Skeletal muscle tissue (tissue), 4 donors: ENCODE data around the gene ABCA8. TPM values are rescaled to one million over a fixed set of nuclear protein-coding genes. Genes with fewer than 3 reads are reported as not detected.

Experiments
- H3K27ac ChIP-seq: one replicate; pipeline ENCODE4 v1.7.0; 2013; ENCODE audit warnings: mild to moderate bottlenecking, low read depth, low read length, inconsistent platforms
- H3K27me3 ChIP-seq, 3 donors: one replicate each; pipeline ENCODE4 v1.7.0; 2013; ENCODE audit warnings: low read length in 3 of 3; ENCODE audit not compliant: control insufficient read depth in 3 of 3, insufficient read depth in 3 of 3
- H3K36me3 ChIP-seq, 3 donors: one replicate each; pipeline ENCODE4 v1.7.0; 2013; ENCODE audit warnings: low read length in 3 of 3; ENCODE audit not compliant: control insufficient read depth in 3 of 3, insufficient read depth in 3 of 3
- H3K4me1 ChIP-seq, 3 donors: one replicate each; pipeline ENCODE4 v1.7.0; 2013; ENCODE audit warnings: low read length in 3 of 3, mild to moderate bottlenecking in 3 of 3; ENCODE audit not compliant: control insufficient read depth in 3 of 3, insufficient read depth in 3 of 3
- H3K4me3 ChIP-seq, 3 donors: one replicate each; pipeline ENCODE4 v1.7.0; 2013; ENCODE audit warnings: low read length in 3 of 3
- H3K9ac ChIP-seq, 3 donors: one replicate each; pipeline ENCODE4 v1.7.0; 2013; ENCODE audit warnings: low read length in 3 of 3, mild to moderate bottlenecking in 3 of 3, moderate library complexity in 2 of 3, low read depth in 1 of 3
- H3K9me3 ChIP-seq, 3 donors: one replicate each; pipeline ENCODE4 v1.7.0; 2013; ENCODE audit warnings: low read length in 3 of 3; ENCODE audit not compliant: control insufficient read depth in 3 of 3
- total RNA-seq: library from RNA; depleted of rRNA; stranded (reverse); fragments of >200 nt; gene quantifications from one replicate; pipeline ENCODE4 v1.2.3, GENCODE V29; 2014
- donor health status: Osteomylitis.

ABCA8 gene
- total RNA-seq, 1 donor from 2014 or later: 116 TPM

GRCh38 chr17:68943123-68943811 is 11.9 kb downstream of the ABCA8 start:
- H3K4me1 ChIP-seq: no peaks in the 10 kb centered on the region
- no peak overlapping the region for H3K9ac ChIP-seq
- no peaks in the 10 kb centered on the region for H3K27me3 ChIP-seq
- no peaks in the 10 kb centered on the region for H3K9me3 ChIP-seq
- H3K36me3 ChIP-seq: peaks cover 0 to 2% (median 0%) of the 10 kb centered on the region in 3 donors
- H3K27ac ChIP-seq: no peak overlapping the region
- no peak overlapping the region for H3K4me3 ChIP-seq

DNA sequence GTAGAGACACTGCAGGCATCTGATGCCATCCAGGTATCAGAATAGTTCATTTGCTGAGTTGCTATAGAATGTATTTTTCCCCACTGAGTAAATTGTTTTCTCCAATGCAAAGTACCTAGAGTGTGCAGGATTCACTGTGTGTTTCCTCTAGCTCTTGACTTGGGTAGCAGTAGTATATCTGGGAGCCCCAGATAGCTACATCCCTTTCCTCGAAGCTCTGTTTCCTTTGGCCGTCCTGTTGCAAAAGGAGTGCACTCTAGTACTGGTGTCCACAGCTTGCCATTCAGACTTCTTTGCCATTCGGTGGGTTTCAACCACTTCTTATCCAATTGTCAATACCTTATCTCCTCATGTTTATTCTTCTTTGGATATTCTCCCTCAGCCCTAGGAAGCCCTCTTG is 12.8 kb downstream of the ABCA8 start:
- Histone ChIP-seq H3K27me3 (no peaks in the 10 kb centered on the region), H3K4me3 (no peak overlapping the region), H3K9ac (no peak overlapping the region), H3K36me3 (peaks cover 0 to 2% (median 0%) of the 10 kb centered on the region in 3 donors), H3K27ac (no peak overlapping the region), H3K9me3 (no peaks in the 10 kb centered on the region), H3K4me1 (no peaks in the 10 kb centered on the region)

DNA sequence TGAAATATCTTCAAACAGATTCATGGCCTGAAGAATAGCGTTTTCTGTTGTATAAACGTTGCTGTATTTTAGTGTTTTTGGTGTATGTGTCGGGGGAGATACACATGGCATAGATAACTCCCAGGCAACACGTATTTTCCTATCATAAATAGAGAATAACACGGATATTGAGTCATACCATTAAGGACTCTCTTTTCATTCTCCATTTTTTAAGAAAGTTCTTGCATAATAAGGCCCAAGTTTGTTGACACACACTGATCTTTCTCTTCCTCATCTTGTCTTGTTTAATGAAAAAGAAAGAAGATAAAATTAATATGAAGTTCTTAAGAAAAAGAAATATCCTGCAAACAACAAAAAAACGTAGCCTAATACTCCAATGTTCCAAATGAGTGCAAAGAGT is 13.4 kb downstream of the ABCA8 start:
- no peaks in the 10 kb centered on the region for H3K4me1 ChIP-seq
- H3K9ac ChIP-seq: no peak overlapping the region
- no peaks in the 10 kb centered on the region for H3K27me3 ChIP-seq
- H3K27ac ChIP-seq: no peak overlapping the region
- H3K4me3 ChIP-seq: no peak overlapping the region
- H3K36me3 ChIP-seq: peaks cover 0 to 2% (median 0%) of the 10 kb centered on the region in 3 donors
- no peaks in the 10 kb centered on the region for H3K9me3 ChIP-seq

DNA sequence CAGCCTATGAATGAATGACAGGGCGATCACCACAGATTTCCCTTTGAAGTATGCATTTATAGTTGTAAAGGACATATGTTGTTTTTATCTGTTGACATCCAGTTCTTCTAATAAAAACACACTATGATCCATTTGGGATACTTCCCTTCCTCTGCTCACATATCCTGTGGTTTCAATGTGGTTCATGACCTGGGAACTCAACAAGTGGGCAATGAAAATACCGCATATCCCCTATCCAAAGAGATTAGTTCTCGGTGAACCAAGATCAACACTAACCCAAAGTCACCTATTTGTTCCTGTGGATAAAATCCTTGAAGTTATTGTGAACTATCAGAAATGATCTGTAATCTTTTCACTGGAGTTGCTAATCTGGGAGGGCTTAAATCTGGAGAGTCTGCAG is 16.0 kb downstream of the ABCA8 start:
- Histone ChIP-seq H3K9ac (no peak overlapping the region), H3K27me3 (no peaks in the 10 kb centered on the region), H3K9me3 (no peaks in the 10 kb centered on the region), H3K4me3 (no peak overlapping the region), H3K4me1 (no peaks in the 10 kb centered on the region), H3K27ac (no peak overlapping the region), H3K36me3 (peaks cover 0 to 2% (median 0%) of the 10 kb centered on the region in 3 donors)

DNA sequence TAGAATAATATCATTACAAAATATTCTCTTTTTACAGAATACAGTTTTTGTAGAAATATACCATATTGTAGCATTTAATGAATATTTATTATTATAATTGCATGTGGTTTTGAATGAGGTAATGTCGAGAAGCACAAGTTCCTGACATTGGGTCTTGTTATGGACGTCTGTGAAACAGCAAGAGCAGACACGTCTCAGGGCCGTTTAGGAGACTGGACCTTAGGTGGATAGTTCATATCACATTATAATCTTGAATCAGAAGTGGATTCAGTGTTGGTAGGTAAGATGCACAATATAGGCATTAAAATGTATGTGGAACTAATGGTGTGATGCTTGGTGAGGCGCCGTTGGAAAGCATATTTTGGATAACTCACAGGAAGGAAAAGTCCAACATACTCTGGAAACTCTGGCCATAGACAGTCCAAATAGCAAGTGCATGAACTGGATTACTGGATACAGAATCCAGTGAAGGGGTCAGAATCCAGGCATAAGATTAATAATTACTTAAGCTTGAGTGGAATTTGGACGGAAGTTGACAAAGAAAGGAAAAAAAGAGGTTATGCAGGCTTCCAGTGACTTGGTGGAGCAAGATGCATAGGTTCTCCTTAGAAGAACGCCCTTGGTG is 17.2 kb downstream of the ABCA8 start:
- Histone ChIP-seq H3K9ac (no peak overlapping the region), H3K4me3 (no peak overlapping the region), H3K27ac (no peak overlapping the region), H3K27me3 (no peaks in the 10 kb centered on the region), H3K9me3 (no peaks in the 10 kb centered on the region), H3K4me1 (no peaks in the 10 kb centered on the region), H3K36me3 (peaks cover 0 to 2% (median 0%) of the 10 kb centered on the region in 3 donors)

- H3K36me3 ChIP-seq: peaks cover 0 to 6% (median 0%) of the 10 kb centered on the region in 3 donors
- H3K9ac ChIP-seq: no peak overlapping the region
- no peak overlapping the region for H3K27ac ChIP-seq
These were observed 27.7 kb downstream of the ABCA8 start for GRCh38 chr17:68927516-68927915.

DNA sequence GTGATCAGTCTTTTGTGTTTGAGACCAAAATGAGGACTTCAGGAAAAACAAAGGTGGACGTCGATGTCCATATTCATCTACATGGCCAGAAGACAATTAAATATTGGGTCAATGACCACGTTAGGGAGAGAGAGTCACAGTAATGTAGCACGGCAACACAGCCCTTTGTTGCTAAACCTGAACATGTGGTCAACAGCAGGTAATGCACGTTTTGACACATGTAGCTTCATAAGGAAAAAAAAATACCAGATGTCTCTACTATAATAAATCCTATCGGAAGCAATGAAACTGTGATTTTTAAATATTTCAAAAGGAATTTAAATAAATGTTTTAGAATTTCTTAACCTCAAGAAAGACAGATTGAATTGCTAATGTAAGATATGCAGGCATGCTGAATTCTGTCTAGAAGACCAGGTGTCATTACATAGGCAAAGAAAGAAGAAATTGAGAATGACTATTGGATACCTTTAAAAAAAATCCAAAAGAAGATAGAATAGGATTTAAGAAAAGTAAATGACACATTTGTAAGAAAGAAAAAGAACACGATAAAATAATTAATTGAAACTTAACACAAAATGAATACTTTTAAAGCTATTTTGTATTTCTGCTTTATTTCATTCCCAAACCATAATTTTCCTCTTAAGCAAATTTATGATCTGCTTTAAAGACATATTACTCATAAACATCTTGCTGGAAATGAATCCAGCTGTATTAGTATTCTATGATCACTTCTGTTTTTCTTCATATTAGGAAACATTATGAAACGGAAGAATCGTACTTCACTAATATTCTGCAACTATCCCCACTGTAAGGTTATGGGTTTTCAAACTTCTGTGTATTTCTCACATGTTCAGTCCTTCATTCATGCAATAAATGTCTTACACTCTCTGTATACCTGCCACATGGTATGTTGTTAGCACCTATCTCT is 30.1 kb downstream of the ABCA8 start:
- H3K9me3 ChIP-seq: no peaks in the 10 kb centered on the region
- H3K4me1 ChIP-seq: no peaks in the 10 kb centered on the region
- no peak overlapping the region for H3K27ac ChIP-seq
- no peaks in the 10 kb centered on the region for H3K27me3 ChIP-seq
- peaks cover 0 to 8% (median 0%) of the 10 kb centered on the region in 3 donors for H3K36me3 ChIP-seq
- H3K9ac ChIP-seq: no peak overlapping the region
- H3K4me3 ChIP-seq: no peak overlapping the region

More at GRCh38 chr17:68927516-68927915, 27.7 kb downstream of the ABCA8 start:
- Histone ChIP-seq H3K4me3 (no peak overlapping the region), H3K27me3 (no peaks in the 10 kb centered on the region), H3K4me1 (no peaks in the 10 kb centered on the region), H3K9me3 (no peaks in the 10 kb centered on the region)

GRCh38 chr17:68910789-68911431 is 44.3 kb downstream of the ABCA8 start:
- Histone ChIP-seq H3K27me3 (no peaks in the 10 kb centered on the region), H3K4me3 (no peak overlapping the region), H3K36me3 (peaks cover 0 to 5% (median 2%) of the 10 kb centered on the region in 3 donors), H3K9ac (no peak overlapping the region), H3K4me1 (peaks cover 5 to 12% (median 10%) of the 10 kb centered on the region in 3 donors), H3K27ac (peak overlapping the region; percentile 48), H3K9me3 (peaks cover 0 to 5% (median 2%) of the 10 kb centered on the region in 3 donors)

DNA sequence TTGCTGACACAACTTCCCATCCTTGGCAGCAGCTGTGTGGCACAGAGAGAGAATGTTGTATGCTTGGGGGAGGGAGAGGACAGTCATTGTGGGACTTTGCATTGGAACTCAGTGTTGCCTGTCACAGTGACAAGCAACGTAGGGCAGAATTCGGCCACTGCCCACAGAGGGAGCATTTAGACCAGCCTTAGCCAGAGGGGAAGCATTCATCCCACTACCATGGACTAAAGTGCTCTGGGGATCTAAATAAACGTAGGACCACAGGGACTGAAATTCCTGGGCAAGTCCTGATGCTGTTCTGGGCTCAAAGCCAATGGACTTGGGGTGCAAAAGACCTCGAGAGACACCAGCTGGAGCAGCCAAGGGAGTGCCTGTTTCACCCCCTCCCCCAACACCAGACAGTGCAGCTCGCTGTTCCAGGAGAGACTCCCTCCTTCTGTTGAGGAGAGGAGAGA is 44.9 kb downstream of the ABCA8 start:
- Histone ChIP-seq H3K4me1 (peaks cover 5 to 12% (median 10%) of the 10 kb centered on the region in 3 donors), H3K4me3 (no peak overlapping the region), H3K27ac (peak overlapping the region; percentile 48), H3K9me3 (peaks cover 0 to 4% (median 2%) of the 10 kb centered on the region in 3 donors), H3K9ac (no peak overlapping the region), H3K36me3 (peaks cover 0 to 5% (median 2%) of the 10 kb centered on the region in 3 donors), H3K27me3 (no peaks in the 10 kb centered on the region)
